GM11168 (cell line): ENCODE measurements around the gene EIF2S3.

Source experiments
- in situ Hi-C: fragments of 300-500 bp; cut with MboI; formaldehyde crosslinking; loops from one replicate; pipeline ENCODE4 v1.12.0; 2022; ENCODE audit warnings: low sequenced_read_pairs; ENCODE audit not compliant: unreplicated experiment

EIF2S3 gene

DNA sequence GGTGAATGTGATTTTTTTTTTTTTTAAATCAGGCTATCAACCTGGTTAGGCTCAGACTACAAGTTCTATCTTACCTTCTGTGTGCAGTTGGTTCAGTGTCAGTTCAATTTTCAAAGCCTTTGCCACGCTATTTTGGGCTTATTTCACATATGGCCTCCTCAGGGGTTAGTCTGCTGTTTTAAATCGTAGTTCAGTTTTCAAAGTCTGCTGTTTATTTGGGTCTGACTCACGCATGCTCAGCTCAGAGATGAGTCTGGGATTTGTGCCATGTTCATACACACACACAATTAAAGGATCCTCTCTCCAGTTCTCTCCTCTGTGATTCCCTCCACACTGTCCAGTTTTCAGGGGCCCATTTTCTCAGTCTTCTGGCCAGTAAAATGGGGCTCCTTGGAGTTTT lies 62.5 kb downstream of the EIF2S3 start:
- in situ Hi-C loops, result no loop called here

DNA sequence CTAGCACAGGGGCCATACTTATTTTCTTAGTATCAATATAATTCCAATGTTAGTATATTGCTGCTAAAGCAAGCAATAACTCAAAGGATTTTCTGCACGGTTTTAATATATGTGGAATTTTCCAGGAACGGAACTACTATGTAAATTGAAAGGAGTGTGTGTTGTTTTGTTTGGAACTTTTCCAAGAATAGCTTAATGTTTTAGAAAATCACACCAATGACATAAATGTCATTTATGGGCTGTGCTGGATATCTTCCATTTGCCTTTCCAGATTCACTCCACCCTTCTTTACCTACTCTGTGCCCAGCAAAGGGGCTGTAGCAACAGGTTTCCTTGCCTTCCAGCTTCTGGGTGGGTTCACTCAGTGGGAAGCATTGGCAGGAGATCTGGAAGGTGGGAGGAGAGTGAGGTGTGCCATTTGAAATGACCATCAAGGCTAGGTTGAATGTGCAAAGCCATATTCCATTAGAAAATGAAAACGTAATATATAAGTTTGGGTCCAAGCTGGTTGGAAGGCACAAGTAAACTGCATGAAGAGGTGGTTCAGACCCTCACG lies 69.6 kb downstream of the EIF2S3 start:
- in situ Hi-C loops, result no loop called here

DNA sequence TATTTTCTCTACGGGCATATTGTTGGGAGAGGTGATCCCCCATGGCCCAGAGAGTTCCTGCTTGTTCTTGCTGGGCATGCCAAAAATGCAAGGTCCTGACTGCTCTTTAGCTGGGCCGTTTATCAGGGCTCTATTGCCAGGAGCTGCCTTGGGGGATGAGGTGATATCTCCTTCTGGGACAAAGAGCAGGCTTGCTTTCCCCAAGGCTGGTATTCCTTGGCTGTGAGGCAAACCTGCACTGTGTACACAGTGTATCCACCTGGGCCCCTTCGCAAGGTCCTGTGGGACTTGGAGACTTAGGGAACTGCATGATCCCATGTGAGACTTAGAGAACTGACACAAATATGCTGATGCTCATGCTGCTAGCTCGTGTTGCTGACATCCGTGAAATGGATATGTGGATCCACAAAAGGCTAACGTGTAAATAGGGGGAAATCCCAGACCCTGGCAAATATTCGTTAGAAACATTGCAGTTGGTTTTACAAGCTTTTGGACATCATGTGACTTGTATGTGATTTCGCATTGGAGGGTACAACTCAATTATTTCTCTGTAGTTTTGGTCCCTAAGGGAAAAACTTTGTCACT lies 70.4 kb downstream of the EIF2S3 start:
- in situ Hi-C loops, result no loop called here
